Urinary bladder (tissue), 4 donors: ENCODE data around the gene PPEF1. TPM values are rescaled to one million over a fixed set of nuclear protein-coding genes. Genes with fewer than 3 reads are reported as not detected.

Experiments used
- DNase-seq: peaks from one replicate; pipeline ENCODE4 v3.0.0-alpha.2; 2015; ENCODE audit errors: extremely low spot score
- H3K27ac ChIP-seq: one replicate; pipeline ENCODE4 v1.5.1; 2013; ENCODE audit warnings: low read depth, mild to moderate bottlenecking, moderate library complexity
- H3K36me3 ChIP-seq: one replicate; pipeline ENCODE4 v1.6.1; 2013; ENCODE audit warnings: mild to moderate bottlenecking, moderate library complexity; ENCODE audit not compliant: insufficient read depth
- H3K4me1 ChIP-seq: one replicate; pipeline ENCODE4 v1.6.1; 2013; ENCODE audit warnings: mild to moderate bottlenecking, moderate library complexity; ENCODE audit not compliant: insufficient read depth
- H3K4me3 ChIP-seq: one replicate; pipeline ENCODE4 v1.5.1; 2013; ENCODE audit warnings: low read depth, low read length
- WGBS: extraction: QIAGEN DNeasy Blood & Tissue Kit; methylation state at CpG from one replicate; pipeline ENCODE4 v1.1.7; 2013; 5-methylcytosine and 5-hydroxymethylcytosine counted together
- polyA plus RNA-seq: library from polyadenylated mRNA; stranded (reverse); fragments of 200-250 nt; gene quantifications from one replicate; pipeline ENCODE4 v1.2.3, GENCODE V29; 2013
- total RNA-seq: library from RNA; depleted of rRNA; stranded (reverse); fragments of >200 nt; gene quantifications from one replicate; pipeline ENCODE4 v1.2.3, GENCODE V29; 2014
- donor health status: healthy with polysubstance abuse.
- donor health status: healthy.

The PPEF1 gene
- total and polyA plus RNA-seq, 2 donors, result 0.15 to 0.95 TPM

DNA sequence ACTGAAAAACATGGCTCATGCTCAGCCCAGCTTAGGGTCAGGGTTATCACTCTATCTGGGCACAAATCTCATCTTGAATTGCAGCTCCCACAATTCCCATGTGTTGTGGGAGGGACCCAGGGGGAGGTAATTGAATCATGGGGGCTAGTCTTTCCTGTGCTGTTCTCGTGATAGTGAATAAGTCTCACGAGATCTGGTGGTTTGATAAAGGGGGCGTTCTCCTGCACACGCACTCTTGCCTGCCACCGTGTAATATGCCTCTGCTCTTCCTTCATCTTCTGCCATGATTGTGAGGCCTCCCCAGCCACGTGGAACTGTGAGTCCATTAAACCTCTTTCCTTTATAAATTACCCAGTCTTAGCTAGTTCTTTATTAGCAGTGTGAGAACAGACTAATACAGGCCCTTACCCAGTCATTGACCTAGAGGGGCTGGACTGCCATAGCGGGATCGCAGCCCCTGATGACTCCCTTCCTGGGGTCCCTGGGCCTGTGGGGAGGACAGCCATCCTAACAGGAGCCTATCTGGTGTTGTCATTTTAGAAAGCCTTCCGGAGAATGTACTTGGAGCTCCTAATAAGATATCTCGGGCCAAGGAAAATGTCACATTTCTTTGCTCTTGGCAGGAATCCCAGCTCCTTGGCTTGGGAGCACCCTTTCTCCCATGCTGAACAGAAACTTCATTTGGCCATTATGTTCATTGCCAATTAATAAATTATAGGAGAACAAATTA lies 163.9 kb downstream of the PPEF1 start:
- Histone ChIP-seq H3K36me3 (no peaks in the 10 kb centered on the region), H3K4me1 (no peaks in the 10 kb centered on the region), H3K27ac (no peak overlapping the region), H3K4me3 (no peak overlapping the region)
- DNase-seq, result no peak
- 52% methylated on average over 10 of the region's 10 CpGs for WGBS

DNA sequence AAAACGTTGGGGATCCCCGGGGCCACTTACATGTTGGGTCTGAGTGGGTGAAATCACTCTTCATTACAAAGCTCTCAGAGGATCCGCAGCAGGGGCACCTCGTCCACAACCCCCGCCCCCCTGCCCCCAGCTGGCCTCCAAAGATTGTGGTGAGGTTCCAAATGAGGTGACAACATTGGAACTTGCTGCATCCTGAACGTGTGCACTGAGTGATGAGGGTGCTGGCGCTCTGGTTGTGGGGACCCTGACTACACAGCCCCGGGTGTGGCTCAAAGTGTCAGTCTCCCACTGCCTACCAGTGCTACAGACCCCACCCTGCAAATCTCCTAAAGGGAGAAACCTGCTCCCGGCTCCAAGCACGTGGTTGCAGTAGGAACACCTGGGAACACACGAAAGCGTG lies 164.5 kb downstream of the PPEF1 start:
- Histone ChIP-seq H3K36me3 (no peaks in the 10 kb centered on the region), H3K4me3 (no peak overlapping the region), H3K27ac (no peak overlapping the region), H3K4me1 (no peaks in the 10 kb centered on the region)
- 73% methylated on average over 12 of the region's 12 CpGs for WGBS
- DNase-seq, result no peak

DNA sequence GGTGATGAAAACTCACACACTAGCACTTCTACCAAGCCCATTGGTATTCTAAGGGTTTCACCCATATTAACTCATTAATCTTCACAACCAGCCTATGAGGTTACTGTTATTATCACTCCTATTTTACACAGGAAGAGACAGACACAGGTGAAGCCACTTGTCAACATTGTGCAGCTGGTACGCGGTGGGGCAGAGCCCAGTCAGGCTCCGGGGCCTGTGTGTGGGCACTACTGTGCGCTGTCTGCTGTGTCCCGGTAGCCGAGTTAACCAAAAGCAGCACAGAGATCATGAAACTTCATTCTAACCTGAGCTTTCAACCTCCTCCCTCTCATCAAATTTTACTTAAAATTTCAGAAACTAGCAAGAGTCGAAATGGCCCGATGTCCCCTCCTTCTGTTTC lies 165.2 kb downstream of the PPEF1 start:
- Histone ChIP-seq H3K4me1 (no peaks in the 10 kb centered on the region), H3K27ac (no peak overlapping the region), H3K4me3 (no peak overlapping the region), H3K36me3 (no peaks in the 10 kb centered on the region)
- 86% methylated on average over 8 of the region's 8 CpGs for WGBS
- no peak for DNase-seq

DNA sequence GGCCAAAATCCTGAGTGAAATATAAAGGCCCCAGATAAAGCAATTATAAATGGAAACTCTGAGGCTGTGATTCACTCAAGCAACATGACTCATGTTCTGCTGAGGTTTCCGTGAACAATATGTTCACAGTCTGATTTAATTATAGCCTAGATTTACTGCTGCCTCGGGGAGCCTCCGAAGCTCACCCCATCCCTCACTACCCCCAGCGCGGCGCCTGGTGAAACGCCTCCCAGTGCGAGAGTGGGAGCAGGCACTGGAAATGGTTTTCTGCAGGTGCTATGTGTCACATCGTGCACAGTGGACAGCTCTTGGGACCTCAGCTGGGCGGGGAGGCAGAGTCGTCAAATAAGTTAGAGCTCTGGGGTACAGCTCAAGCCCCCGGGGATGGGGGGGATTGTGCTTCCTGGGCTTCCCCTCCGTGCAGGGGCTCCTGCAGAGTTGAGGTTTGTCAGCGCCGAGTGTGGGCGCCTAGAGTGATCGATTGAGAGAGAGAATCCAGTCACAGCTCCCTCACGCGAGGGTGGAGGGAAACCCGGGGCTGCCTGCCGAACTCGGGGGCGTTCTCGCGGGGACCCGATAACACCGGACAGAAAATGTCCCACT lies 165.8 kb downstream of the PPEF1 start:
- no peak overlapping the region for H3K27ac ChIP-seq
- 50% methylated on average over 27 of the region's 27 CpGs for WGBS
- no peak for DNase-seq

DNA sequence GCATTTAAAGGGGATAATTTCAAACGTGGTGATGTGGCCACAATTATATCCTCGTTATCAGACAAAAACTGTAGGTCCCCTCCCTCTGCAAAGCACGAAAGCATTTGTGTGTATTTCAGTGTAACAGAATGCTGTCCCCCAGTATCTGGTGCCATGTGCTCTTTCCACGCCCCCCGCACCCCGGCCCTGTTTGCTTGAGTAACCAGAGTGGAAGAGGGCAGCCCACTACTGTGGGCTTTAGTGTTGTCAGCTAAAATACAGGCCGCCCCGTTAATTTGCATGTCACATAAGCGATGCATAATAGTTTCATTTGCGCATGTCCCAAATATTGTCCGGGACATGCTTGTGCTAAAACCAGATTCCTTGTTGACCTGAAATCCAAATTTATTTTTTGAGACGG lies 166.4 kb downstream of the PPEF1 start:
- no peak overlapping the region for H3K4me3 ChIP-seq
- no peaks in the 10 kb centered on the region for H3K4me1 ChIP-seq
- no peak overlapping the region for H3K27ac ChIP-seq
- H3K36me3 ChIP-seq, result no peaks in the 10 kb centered on the region
- 90% methylated on average over 12 of the region's 12 CpGs for WGBS
- DNase-seq, result no peak

More for the DNA sequence above, 165.8 kb downstream of the PPEF1 start:
- no peaks in the 10 kb centered on the region for H3K36me3 ChIP-seq
- no peaks in the 10 kb centered on the region for H3K4me1 ChIP-seq
- no peak overlapping the region for H3K4me3 ChIP-seq

DNA sequence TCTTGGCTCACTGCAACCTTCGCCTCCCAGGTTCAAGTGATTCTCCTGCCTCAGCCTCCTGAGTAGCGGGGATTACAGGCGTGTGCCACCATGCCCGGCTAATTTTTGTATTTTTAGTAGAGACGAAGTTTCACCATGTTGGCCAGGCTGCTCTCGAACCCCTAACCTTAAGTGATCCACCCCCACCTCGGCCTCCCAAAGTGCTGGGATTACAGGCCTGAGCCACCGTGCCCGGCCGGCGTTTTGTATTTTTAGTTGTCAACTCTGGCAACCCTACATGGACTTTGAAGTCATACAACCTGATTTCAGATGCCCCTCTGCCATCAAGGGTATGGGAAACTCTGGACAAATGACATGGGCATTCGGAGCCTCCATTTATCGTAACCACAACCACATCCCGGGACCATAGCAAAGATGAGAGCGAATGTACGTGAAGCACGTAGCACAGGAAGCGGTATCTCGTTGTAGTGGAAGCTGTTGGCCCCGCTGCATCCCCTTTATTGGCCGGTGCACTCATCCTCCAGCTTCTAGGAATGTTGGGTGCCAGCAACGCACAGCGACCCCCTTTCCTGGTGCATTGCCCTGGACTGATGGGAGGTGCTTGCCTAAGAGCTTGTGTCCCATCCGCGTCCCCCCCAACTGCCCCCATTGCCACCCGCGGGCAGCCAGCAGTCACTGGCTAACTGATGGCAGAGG lies 167.3 kb downstream of the PPEF1 start:
- Histone ChIP-seq H3K36me3 (no peaks in the 10 kb centered on the region), H3K27ac (no peak overlapping the region), H3K4me3 (no peak overlapping the region), H3K4me1 (no peaks in the 10 kb centered on the region)
- no peak for DNase-seq
- 92% methylated on average over 27 of the region's 27 CpGs for WGBS

DNA sequence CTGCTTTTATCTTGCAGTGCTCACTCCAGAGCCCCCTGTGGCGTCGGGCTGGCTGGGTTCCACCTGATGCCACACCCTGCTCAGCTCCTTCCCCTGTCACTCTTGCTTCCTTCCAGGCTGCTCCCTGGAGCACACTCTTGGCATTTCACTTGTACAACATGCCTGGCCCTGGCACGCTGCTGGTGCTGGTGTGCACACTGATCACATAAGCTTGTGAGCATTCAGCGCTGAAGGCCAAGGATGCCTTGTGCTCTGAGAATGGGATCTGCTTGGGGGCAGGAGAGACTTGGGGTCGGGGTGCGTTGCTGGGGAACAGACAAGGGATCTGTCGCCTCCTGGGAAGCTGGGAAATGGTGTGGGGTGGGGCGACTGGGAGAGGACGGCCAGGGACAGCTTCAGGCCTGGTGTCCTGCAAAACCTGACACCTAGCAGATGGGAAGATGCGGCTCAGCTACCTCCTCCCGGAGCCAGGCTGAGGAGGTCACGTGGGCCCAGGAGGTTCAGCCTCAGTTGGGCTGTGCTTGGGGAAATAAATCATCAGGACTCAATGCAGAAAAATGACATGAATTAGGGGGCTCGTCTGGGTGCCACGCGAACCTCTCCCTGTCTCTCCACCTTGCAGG lies 167.9 kb downstream of the PPEF1 start:
- no peaks in the 10 kb centered on the region for H3K4me1 ChIP-seq
- H3K36me3 ChIP-seq, result no peaks in the 10 kb centered on the region
- no peak overlapping the region for H3K27ac ChIP-seq
- WGBS, result 79% methylated on average over 15 of the region's 15 CpGs
- no peak overlapping the region for H3K4me3 ChIP-seq
- no peak for DNase-seq

DNA sequence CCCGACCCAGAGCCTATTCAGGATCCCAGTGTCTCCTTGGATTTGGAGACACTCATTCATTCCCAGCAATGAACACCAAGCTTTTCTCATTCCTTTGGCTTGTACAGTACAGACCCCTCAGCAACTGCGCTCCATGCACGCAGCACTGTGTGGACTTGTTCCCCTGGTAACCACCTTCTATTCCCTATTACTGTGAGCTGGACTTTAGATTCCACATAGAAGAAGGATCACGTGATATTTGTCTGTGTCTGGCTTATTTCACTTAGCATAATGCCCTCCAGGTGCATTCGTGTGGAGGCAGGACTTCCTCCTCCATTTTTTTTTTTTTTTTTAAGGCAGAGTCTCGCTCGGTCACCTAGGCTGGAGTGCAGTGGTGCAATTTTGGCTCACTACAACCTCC lies 170.0 kb downstream of the PPEF1 start:
- Histone ChIP-seq H3K4me3 (no peak overlapping the region), H3K4me1 (no peaks in the 10 kb centered on the region), H3K36me3 (no peaks in the 10 kb centered on the region), H3K27ac (no peak overlapping the region)
- 73% methylated on average over 7 of the region's 7 CpGs for WGBS
- DNase-seq, result no peak

Other genes starting within 250 kb of the PPEF1 start
- not detected for gene RS1, start 35.5 kb upstream of the PPEF1 start, total RNA-seq
- gene RS1, start 35.5 kb upstream of the PPEF1 start, polyA plus RNA-seq, result not detected